Neural crest cell (in vitro differentiated cells): ENCODE measurements around the gene GAPVD1. TPM values are rescaled to one million over a fixed set of nuclear protein-coding genes. Genes with fewer than 3 reads are reported as not detected.

ENCODE experiments used
- DNase-seq: peaks from one replicate; pipeline ENCODE4 v3.0.0; 2021; ENCODE audit warnings: low read depth, mixed read lengths, low spot score
- H3K27ac Mint-ChIP-seq: one replicate; pipeline ENCODE4 v1.8.0; 2021; ENCODE audit warnings: mild to moderate bottlenecking, mixed read lengths; ENCODE audit not compliant: unreplicated experiment
- H3K27me3 Mint-ChIP-seq: 2 replicates; pipeline ENCODE4 v1.8.0; 2021; ENCODE audit warnings: low read depth, mild to moderate bottlenecking, mixed read lengths
- H3K36me3 Mint-ChIP-seq: 2 replicates; pipeline ENCODE4 v1.8.0; 2021; ENCODE audit warnings: low read depth, mild to moderate bottlenecking, mixed read lengths
- H3K4me1 Mint-ChIP-seq: 2 replicates; pipeline ENCODE4 v1.8.0; 2021; ENCODE audit warnings: mixed read lengths
- H3K4me3 Mint-ChIP-seq: one replicate; pipeline ENCODE4 v1.8.0; 2021; ENCODE audit warnings: mild to moderate bottlenecking, mixed read lengths
- H3K9me3 Mint-ChIP-seq: 2 replicates; pipeline ENCODE4 v1.8.0; 2021; ENCODE audit warnings: mixed read lengths
- total RNA-seq: library from RNA; stranded (reverse); gene quantifications from 2 replicates; pipeline ENCODE4 v1.2.1, GENCODE V29; 2021
- TF ChIP-seq, protein P1 (sequence below): fragments of 200-600 bp; sonication (generic); conservative IDR thresholded peaks from 2 replicates; pipeline ENCODE4 v1.5.0; 2021; ENCODE audit warnings: antibody characterized with exemption, mild to moderate bottlenecking

Gene GAPVD1
- total RNA-seq, 1 donor from 2014 or later = 41.3 TPM

DNA sequence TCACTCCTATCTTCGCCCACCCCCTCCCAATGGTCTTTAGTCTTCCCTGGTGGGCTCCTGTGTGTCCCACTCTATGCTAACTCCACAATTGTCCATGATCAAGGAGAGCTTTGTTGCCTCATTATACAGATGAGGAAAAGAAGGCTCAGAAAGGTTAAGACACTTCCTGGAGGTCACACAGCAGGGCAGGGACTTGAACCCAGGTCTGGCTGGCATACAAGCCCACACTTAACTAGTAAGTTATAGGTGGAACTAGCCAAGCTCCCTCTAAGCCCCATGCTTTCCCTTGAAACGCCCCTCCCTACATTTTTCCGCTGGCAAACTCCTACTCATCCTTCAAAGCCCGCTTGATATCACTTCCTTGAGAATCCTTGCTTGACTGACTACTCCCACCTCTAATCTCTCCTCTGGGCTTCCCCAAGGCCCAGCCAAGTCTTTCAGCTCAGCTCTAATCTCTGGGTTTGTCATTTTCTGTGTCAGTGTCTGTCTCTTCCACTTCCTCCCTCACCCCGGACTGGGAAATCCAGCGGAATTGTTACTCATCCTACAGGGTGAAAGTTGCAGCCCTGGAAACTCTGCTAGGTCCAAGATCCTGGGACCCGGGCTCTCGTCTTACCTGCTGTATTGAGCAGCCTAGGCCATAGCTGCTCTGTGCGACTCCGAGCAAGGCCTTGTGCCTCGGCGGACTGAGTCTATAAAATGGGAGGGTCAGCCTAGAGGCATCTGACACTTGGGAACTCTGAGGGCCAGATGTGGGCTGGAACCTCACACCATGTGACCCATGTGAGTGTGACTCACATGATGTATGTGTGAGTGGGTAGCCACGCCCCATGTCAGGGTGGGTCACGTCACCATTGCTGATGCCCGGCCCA is 144.5 kb downstream of the GAPVD1 start:
- H3K36me3 Mint-ChIP-seq = peaks cover 4% of the 10 kb centered on the region
- H3K4me3 Mint-ChIP-seq = peak overlapping the region; percentile 13
- peaks cover 6% of the 10 kb centered on the region for H3K9me3 Mint-ChIP-seq
- peaks cover 3% of the 10 kb centered on the region for H3K27me3 Mint-ChIP-seq
- peaks cover 13% of the 10 kb centered on the region for H3K4me1 Mint-ChIP-seq
- TF ChIP-seq, protein P1, sequence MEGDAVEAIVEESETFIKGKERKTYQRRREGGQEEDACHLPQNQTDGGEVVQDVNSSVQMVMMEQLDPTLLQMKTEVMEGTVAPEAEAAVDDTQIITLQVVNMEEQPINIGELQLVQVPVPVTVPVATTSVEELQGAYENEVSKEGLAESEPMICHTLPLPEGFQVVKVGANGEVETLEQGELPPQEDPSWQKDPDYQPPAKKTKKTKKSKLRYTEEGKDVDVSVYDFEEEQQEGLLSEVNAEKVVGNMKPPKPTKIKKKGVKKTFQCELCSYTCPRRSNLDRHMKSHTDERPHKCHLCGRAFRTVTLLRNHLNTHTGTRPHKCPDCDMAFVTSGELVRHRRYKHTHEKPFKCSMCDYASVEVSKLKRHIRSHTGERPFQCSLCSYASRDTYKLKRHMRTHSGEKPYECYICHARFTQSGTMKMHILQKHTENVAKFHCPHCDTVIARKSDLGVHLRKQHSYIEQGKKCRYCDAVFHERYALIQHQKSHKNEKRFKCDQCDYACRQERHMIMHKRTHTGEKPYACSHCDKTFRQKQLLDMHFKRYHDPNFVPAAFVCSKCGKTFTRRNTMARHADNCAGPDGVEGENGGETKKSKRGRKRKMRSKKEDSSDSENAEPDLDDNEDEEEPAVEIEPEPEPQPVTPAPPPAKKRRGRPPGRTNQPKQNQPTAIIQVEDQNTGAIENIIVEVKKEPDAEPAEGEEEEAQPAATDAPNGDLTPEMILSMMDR = no peak
- H3K27ac Mint-ChIP-seq = no peak overlapping the region
- DNase-seq = no peak

DNA sequence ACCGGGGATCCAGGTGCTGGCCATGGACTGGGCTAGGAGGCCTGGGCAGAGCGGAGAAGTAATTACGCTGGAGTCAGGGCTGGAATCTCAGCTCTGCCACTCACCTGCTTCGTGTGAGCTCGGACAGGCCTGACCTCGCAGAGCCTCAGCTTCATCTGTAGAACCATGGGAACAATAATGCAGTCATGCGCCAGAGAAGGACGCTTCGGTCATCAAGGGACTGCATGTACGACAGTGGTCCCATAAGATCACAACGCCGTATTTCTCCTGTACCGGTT is 145.1 kb downstream of the GAPVD1 start:
- Mint-ChIP-seq H3K9me3 (peaks cover 6% of the 10 kb centered on the region), H3K27me3 (peaks cover 3% of the 10 kb centered on the region), H3K27ac (peak overlapping the region; percentile 57), H3K4me1 (peaks cover 13% of the 10 kb centered on the region), H3K4me3 (peak overlapping the region; percentile 13), H3K36me3 (peaks cover 4% of the 10 kb centered on the region)
- TF ChIP-seq, protein P1 = no peak
- DNase-seq = no peak

DNA sequence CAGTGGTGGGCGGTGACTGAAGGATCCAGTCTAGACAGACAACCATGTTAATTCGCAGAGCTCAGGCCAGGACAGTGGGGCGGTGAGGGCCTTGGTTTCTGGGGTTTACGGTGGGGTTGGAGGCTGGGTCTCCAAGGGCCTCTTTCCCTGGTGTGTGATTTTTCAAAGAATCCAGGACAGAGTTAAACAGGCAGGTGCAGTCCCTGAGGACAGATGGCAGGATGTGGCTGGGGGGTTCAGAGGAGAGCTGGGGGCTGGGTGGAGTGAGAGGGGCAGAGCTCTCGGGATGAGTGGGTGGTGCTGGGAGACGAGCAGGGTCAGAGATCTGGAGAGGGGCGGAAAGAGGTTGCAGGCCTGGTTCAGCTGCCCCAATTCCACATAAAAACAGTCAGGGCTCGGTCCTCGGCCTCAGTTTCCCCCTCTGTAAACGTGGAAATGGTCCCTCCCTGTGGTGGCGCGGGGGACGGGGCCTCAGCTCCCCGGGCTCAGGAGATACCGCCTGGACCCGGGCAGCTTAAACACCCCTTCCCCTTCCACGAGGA is 145.9 kb downstream of the GAPVD1 start:
- no peak for DNase-seq
- Mint-ChIP-seq H3K27ac (peak overlapping the region; percentile 57), H3K4me3 (peak overlapping the region; percentile 52), H3K4me1 (peaks cover 17% of the 10 kb centered on the region), H3K9me3 (peaks cover 6% of the 10 kb centered on the region), H3K36me3 (peaks cover 4% of the 10 kb centered on the region), H3K27me3 (peaks cover 3% of the 10 kb centered on the region)
- TF ChIP-seq, protein P1 = no peak

DNA sequence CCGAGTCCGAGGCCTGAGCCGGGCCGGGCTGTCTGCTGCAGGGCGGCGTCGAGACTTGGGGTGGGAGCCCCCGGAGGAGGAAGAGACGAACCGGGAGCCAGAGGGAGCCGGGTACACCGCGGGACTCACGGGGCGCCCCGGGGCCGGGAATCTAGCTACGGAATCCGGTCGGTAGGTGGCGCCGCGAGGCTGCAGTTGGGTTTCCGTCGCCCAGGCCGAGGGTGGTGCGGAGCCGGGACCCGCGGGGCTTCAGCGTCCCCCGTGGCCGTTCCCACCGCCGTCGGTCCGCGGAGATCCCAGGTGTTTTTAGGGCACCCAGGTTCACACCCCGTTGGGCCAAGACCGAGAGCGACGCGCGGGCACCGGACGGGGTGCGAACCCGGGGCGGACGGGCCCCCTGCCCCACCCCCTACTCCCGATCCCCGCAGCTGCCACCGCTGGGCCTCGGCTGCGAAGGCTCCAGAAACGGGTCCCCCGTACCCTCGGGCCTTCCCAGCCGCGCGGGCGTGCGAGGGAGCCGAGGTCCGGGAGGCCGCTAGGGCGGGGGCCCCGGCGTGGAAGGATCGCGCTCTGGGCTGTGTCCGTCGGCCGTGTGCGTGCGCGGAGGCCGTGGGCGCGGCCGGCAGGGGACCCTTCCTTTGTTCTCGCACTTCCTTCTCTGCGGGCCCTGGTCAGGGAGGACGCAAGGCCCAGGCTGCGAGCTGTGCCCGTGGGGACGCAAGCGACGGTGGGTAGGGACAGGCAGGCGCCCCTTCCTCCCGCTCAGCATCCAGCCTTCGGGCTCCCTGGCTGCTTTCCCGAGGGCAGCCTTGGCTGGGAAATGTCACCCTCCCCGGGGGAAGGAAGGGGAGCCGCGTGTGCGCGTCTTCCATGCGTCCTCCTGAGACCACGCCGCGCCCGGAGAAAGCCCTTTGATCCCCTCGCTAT is 146.6 kb downstream of the GAPVD1 start:
- TF ChIP-seq, protein P1 = peak; percentile 98
- peaks cover 6% of the 10 kb centered on the region for H3K9me3 Mint-ChIP-seq
- H3K4me3 Mint-ChIP-seq = peak overlapping the region; percentile 66
- peaks cover 3% of the 10 kb centered on the region for H3K27me3 Mint-ChIP-seq
- H3K4me1 Mint-ChIP-seq = peaks cover 17% of the 10 kb centered on the region
- H3K36me3 Mint-ChIP-seq = peaks cover 4% of the 10 kb centered on the region
- H3K27ac Mint-ChIP-seq = peak overlapping the region; percentile 62
- DNase-seq = peak; percentile 90

DNA sequence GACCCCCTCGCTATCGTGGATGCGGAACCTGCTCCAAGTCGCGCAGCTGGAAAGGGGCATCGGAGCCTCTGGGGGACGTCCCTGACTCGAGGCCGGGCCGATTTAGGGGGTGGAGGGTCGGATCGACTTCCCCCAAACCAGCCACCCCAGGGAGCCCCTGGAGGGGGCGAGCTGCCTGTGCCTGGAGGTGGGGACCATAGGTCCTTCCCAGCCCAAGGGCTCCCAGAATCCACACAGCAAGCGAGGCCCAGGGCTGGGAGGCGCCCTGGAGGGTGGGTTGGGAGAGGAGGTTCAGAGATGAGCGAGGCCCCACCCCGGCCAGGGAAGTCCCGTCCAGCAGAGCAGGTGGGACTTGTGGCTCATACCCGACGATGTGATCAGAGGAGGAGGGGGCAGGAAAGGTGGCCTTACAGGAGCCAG is 147.6 kb downstream of the GAPVD1 start:
- H3K4me3 Mint-ChIP-seq = peak overlapping the region; percentile 66
- H3K9me3 Mint-ChIP-seq = peaks cover 6% of the 10 kb centered on the region
- peaks cover 17% of the 10 kb centered on the region for H3K4me1 Mint-ChIP-seq
- H3K27me3 Mint-ChIP-seq = peaks cover 3% of the 10 kb centered on the region
- TF ChIP-seq, protein P1 = no peak
- H3K36me3 Mint-ChIP-seq = peaks cover 4% of the 10 kb centered on the region
- no peak for DNase-seq
- no peak overlapping the region for H3K27ac Mint-ChIP-seq
